Mucosa of descending colon (tissue), 3 donors: ENCODE results near the gene ADCK2. TPM values are rescaled to one million over a fixed set of nuclear protein-coding genes. Genes with fewer than 3 reads are reported as not detected.
A peak's percentile ranks its signal among the peaks of the same experiment; 100 is the strongest.
"Not testable (repeated sequence)": the region's sequence is repeated elsewhere in the genome, so short reads cannot be mapped to it uniquely, and the experiment has no call there.

Source experiments
- ATAC-seq: fragments of 200-7000 bp; cut with Tn5 transposase; one replicate; pipeline ENCODE4 v1.9.1; 2020; ENCODE audit warnings: mild to moderate bottlenecking, moderate library complexity
- DNase-seq, 3 donors: peaks; one replicate each; pipeline ENCODE4 v3.0.0-alpha.2; 2020
- H3K36me3 ChIP-seq: fragments of 200-600 bp; one replicate; pipeline ENCODE4 v1.8.0; 2021; ENCODE audit warnings: low read depth, mild to moderate bottlenecking
- H3K4me1 ChIP-seq: fragments of 200-600 bp; one replicate; pipeline ENCODE4 v1.8.0; 2021; ENCODE audit warnings: low read depth, mild to moderate bottlenecking
- H3K4me3 ChIP-seq: fragments of 200-600 bp; one replicate; pipeline ENCODE4 v1.8.0; 2021; ENCODE audit warnings: mild to moderate bottlenecking
- H3K9me3 ChIP-seq: fragments of 200-600 bp; one replicate; pipeline ENCODE4 v1.8.0; 2021; ENCODE audit warnings: mild to moderate bottlenecking
- CTCF ChIP-seq: fragments of 200-600 bp; IDR thresholded peaks from one replicate; pipeline ENCODE4 v1.8.0; 2022; ENCODE audit warnings: antibody characterized with exemption, mild to moderate bottlenecking
- intact Hi-C, 2 donors: fragments of 100-400 bp; cut with DNase I in 1 of 2; cut with micrococcal nuclease in 1 of 2; formaldehyde crosslinking; loops; one replicate each; pipeline versions ENCODE4 v1.11.0 to v1.11.1; 2022; cut with DNase I, micrococcal nuclease
- total RNA-seq, 3 donors: library from RNA; stranded (reverse); fragmentation: NEBNext Ultra II Directional in 2 of 3; extraction: Animal tissue kit (Norgen Biotek cat#: 25700) in 2 of 3; gene quantifications; one replicate each; pipeline versions ENCODE4 v1.2.1 to v1.2.4, GENCODE V29; 2021 to 2023
- donor health status: DM: no; HTN: no; CAD: no; lungs with moderate emphysema.
- donor health status: DM: no; HTN: no; CAD: no.
- donor health status: DM: no; HTN: yes; CAD: no.

Gene ADCK2
- total RNA-seq, 3 donors from 2014 or later, result 23.2 to 29.4 (median 27.6) TPM

- intact Hi-C loops, result no loop called here
- no peaks in the 10 kb centered on the region for H3K9me3 ChIP-seq
- DNase-seq, result peak in 2 of 3 donors; percentile 18 to 50
- TF ChIP-seq CTCF, result no peak
- ATAC-seq, result peak; percentile 7
- no peaks in the 10 kb centered on the region for H3K36me3 ChIP-seq
- H3K4me1 ChIP-seq, result peaks cover 24% of the 10 kb centered on the region
- no peak overlapping the region for H3K4me3 ChIP-seq
These were observed 2.4 kb downstream of the ADCK2 start for GRCh38 chr7:140674899-140675701.

GRCh38 chr7:140675726-140676125, 3.0 kb downstream of the ADCK2 start:
- no peak for ATAC-seq
- peak in 1 of 3 donors; percentile 3 for DNase-seq
- TF ChIP-seq CTCF, result no peak
- no peaks in the 10 kb centered on the region for H3K9me3 ChIP-seq
- no peak overlapping the region for H3K4me3 ChIP-seq
- peaks cover 24% of the 10 kb centered on the region for H3K4me1 ChIP-seq
- intact Hi-C loops, result no loop called here
- H3K36me3 ChIP-seq, result no peaks in the 10 kb centered on the region

GRCh38 chr7:140676306-140676705, 3.6 kb downstream of the ADCK2 start:
- H3K36me3 ChIP-seq, result no peaks in the 10 kb centered on the region
- no peak overlapping the region for H3K4me3 ChIP-seq
- peaks cover 24% of the 10 kb centered on the region for H3K4me1 ChIP-seq
- TF ChIP-seq CTCF, result no peak
- H3K9me3 ChIP-seq, result no peaks in the 10 kb centered on the region
- DNase-seq (no peak), ATAC-seq (no peak)
- intact Hi-C loops, result no loop called here

GRCh38 chr7:140676956-140677355, 4.2 kb downstream of the ADCK2 start:
- H3K4me3 ChIP-seq, intact Hi-C loops, H3K36me3 ChIP-seq, DNase-seq, ATAC-seq, H3K9me3 ChIP-seq: not testable (repeated sequence)
- H3K4me1 ChIP-seq, result peaks cover 24% of the 10 kb centered on the region

- no peak overlapping the region for H3K4me3 ChIP-seq
- no peak for TF ChIP-seq CTCF
- intact Hi-C loops, result no loop called here
- H3K36me3 ChIP-seq, result no peaks in the 10 kb centered on the region
- H3K4me1 ChIP-seq, result peaks cover 18% of the 10 kb centered on the region
- no peaks in the 10 kb centered on the region for H3K9me3 ChIP-seq
- ATAC-seq (no peak), DNase-seq (no peak)
These were observed 4.8 kb downstream of the ADCK2 start for GRCh38 chr7:140677496-140677895.

GRCh38 chr7:140678081-140678815, 5.5 kb downstream of the ADCK2 start:
- intact Hi-C loops, result no loop called here
- H3K4me3 ChIP-seq, result no peak overlapping the region
- H3K36me3 ChIP-seq, result no peaks in the 10 kb centered on the region
- TF ChIP-seq CTCF, result no peak
- ATAC-seq (no peak), DNase-seq (peak in 1 of 3 donors; percentile 20)
- H3K4me1 ChIP-seq, result peaks cover 18% of the 10 kb centered on the region
- no peaks in the 10 kb centered on the region for H3K9me3 ChIP-seq
